Panc1 (cell line): Measurements from ENCODE around the gene YTHDF1. TPM values are rescaled to one million over a fixed set of nuclear protein-coding genes. Genes with fewer than 3 reads are reported as not detected.
A peak's percentile ranks its signal among the peaks of the same experiment; 100 is the strongest.

Experiments
- ATAC-seq: fragments of 200-7000 bp; cut with Tn5 transposase; 2 replicates; pipeline ENCODE4 v1.9.1; 2020; ENCODE audit warnings: mild to moderate bottlenecking, moderate library complexity
- BruUV-seq: library from RNA; stranded (reverse); fragments of 400-500 nt; replicated peaks from 2 replicates; lab custom pipeline; 2021; lab: Mats Ljungman, UMichigan
- CTCF ChIA-PET: fragments of 300-600 bp; sonication (Branson Sonifier 250); formaldehyde crosslinking; loops from one replicate; lab custom pipeline; 2022; ENCODE audit warnings: antibody characterized with exemption; lab: Charles Lee
- POLR2A ChIA-PET: fragments of 300-600 bp; sonication (Branson Sonifier 250); formaldehyde crosslinking; loops from one replicate; lab custom pipeline; 2022; ENCODE audit warnings: antibody characterized with exemption; lab: Charles Lee
- DNase-seq: peaks from one replicate; pipeline ENCODE4 v3.0.0-alpha.2; 2010; ENCODE audit warnings: low read depth, low spot score
- H3K27ac ChIP-seq: 2 replicates; pipeline ENCODE4 v1.5.1; 2011; ENCODE audit warnings: mild to moderate bottlenecking, low read length, inconsistent platforms
- H3K27me3 ChIP-seq: fragments of 200-500 bp; sonication (Bioruptor generic); 2 replicates; pipeline ENCODE4 v1.6.0; 2014; ENCODE audit warnings: low read length, inconsistent platforms; ENCODE audit not compliant: control insufficient read depth, insufficient read depth
- H3K36me3 ChIP-seq: fragments of 200-500 bp; sonication (Bioruptor generic); 2 replicates; pipeline ENCODE4 v1.5.1; 2014; ENCODE audit warnings: inconsistent platforms, mild to moderate bottlenecking, low read length, moderate library complexity; ENCODE audit not compliant: control insufficient read depth, insufficient read depth
- H3K4me1 ChIP-seq: 2 replicates; pipeline ENCODE4 v1.5.1; 2011; ENCODE audit warnings: inconsistent platforms, mild to moderate bottlenecking, low read length, moderate library complexity; ENCODE audit not compliant: control insufficient read depth, insufficient read depth
- H3K4me3 ChIP-seq, 2 experiments: 2 replicates each; pipeline ENCODE4 v1.5.1; 2011 to 2012; ENCODE audit warnings: low read depth in 2 of 2, low read length in 2 of 2, mild to moderate bottlenecking in 2 of 2, inconsistent platforms in 1 of 2, moderate library complexity in 1 of 2
- H3K9me3 ChIP-seq: fragments of 200-500 bp; sonication (Bioruptor generic); 2 replicates; pipeline ENCODE4 v1.5.1; 2014; ENCODE audit warnings: low read depth, mild to moderate bottlenecking, inconsistent platforms, low read length, moderate library complexity; ENCODE audit not compliant: control insufficient read depth, insufficient read depth
- CTCF ChIP-seq: fragments of 450-650 bp; IDR thresholded peaks from 2 replicates; pipeline ENCODE4 v1.5.1; 2017; ENCODE audit warnings: mild to moderate bottlenecking
- POLR2AphosphoS5 ChIP-seq: IDR thresholded peaks from 2 replicates; pipeline ENCODE4 v1.6.1; 2012; ENCODE audit warnings: mild to moderate bottlenecking, low read depth, low read length, moderate library complexity
- REST ChIP-seq, 2 experiments: IDR thresholded peaks; 2 replicates each; pipeline ENCODE4 v1.6.1; 2011 to 2012; ENCODE audit warnings: low read depth in 2 of 2, control low read depth in 1 of 2, low read length in 1 of 2, mild to moderate bottlenecking in 1 of 2, moderate library complexity in 1 of 2; ENCODE audit not compliant: insufficient read depth in 1 of 2
- SIN3A ChIP-seq: IDR thresholded peaks from 2 replicates; pipeline ENCODE4 v1.6.1; 2012; ENCODE audit warnings: low read depth, mild to moderate bottlenecking, low read length, moderate library complexity, borderline replicate concordance; ENCODE audit not compliant: insufficient read depth
- TCF7L2 ChIP-seq: IDR thresholded peaks from 2 replicates; pipeline ENCODE4 v1.6.1; 2011; ENCODE audit warnings: mild to moderate bottlenecking, low read depth, low read length, inconsistent platforms
- in situ Hi-C: cut with HindIII; loops from 2 replicates; pipeline ENCODE4 v1.10.0; 2016; ENCODE audit warnings: low sequenced_read_pairs, low pct_unique_long_range_greater_than_20kb
- intact Hi-C: fragments of 100-400 bp; cut with micrococcal nuclease; formaldehyde crosslinking; loops from one replicate; pipeline ENCODE4 v1.10.0; 2022; ENCODE audit not compliant: unreplicated experiment
- total RNA-seq: library from RNA; stranded (reverse); gene quantifications from one replicate; pipeline ENCODE4 v1.2.1, GENCODE V29; 2021; ENCODE audit not compliant: unreplicated experiment

The YTHDF1 gene
- total RNA-seq, 1 experiment from 2014 or later = 43.0 TPM

- POLR2A ChIA-PET = no interaction called here
- Histone ChIP-seq H3K36me3 (no peaks in the 10 kb centered on the region), H3K9me3 (no peaks in the 10 kb centered on the region), H3K27ac (peak overlapping the region; percentile 62), H3K4me1 (peaks cover 58% of the 10 kb centered on the region), H3K27me3 (no peaks in the 10 kb centered on the region), H3K4me3 (no peak overlapping the region)
- BruUV-seq = no TSS peak
- DNase-seq = no peak
- TF ChIP-seq SIN3A (no peak), POLR2AphosphoS5 (no peak), CTCF (peak; percentile 75), TCF7L2 (no peak)
- in situ Hi-C loops (no loop called here), intact Hi-C loops (no loop called here)
- ATAC-seq = no peak
- CTCF ChIA-PET = no interaction called here
Measured at GRCh38 chr20:63230800-63231268, 14.9 kb upstream of the YTHDF1 start.

- no peak for ATAC-seq
- intact Hi-C loops = no loop called here
- ChIA-PET CTCF (interaction anchor here (0.6 kb wide), 1 partner anchor 149 kb away, joined by 3 read pairs; no protein-coding TSS in a partner anchor), POLR2A (interaction anchor here (0.6 kb wide), 1 partner anchor 269 kb away, joined by 3 read pairs; no protein-coding TSS in a partner anchor)
- in situ Hi-C loops = no loop called here
- peak overlapping the region; percentile 63; the same call in 1 of the 2 replicates for H3K27ac ChIP-seq
- no peaks in the 10 kb centered on the region for H3K9me3 ChIP-seq
- peaks cover 54% of the 10 kb centered on the region for H3K4me1 ChIP-seq
- no TSS peak for BruUV-seq
- no peak overlapping the region for H3K4me3 ChIP-seq
- no peak for DNase-seq
- no peaks in the 10 kb centered on the region for H3K36me3 ChIP-seq
- no peak for TF ChIP-seq SIN3A
- no peak for TF ChIP-seq CTCF
- no peak for TF ChIP-seq POLR2AphosphoS5
- TF ChIP-seq TCF7L2 = no peak
- TF ChIP-seq REST (IDR thresholded peaks at IDR 0.05; ENCODE audit: insufficient read depth in 1 of 2, low read depth in 2 of 2, low read length in 1 of 2) = no peak
- no peaks in the 10 kb centered on the region for H3K27me3 ChIP-seq
Measured at GRCh38 chr20:63228806-63229205, 12.9 kb upstream of the YTHDF1 start.
